Fibroblast of skin of scalp (primary cell): Measurements from ENCODE around the gene SOBP.
A peak's percentile ranks its signal among the peaks of the same experiment; 100 is the strongest.
"Not testable (repeated sequence)": the region's sequence is repeated elsewhere in the genome, so short reads cannot be mapped to it uniquely, and the experiment has no call there.

Experiments
- DNase-seq: peaks from one replicate; pipeline ENCODE4 v3.0.0-alpha.2; 2013

The SOBP gene

GRCh38 chr6:107524626-107525025, 34.7 kb downstream of the SOBP start:
- no peak for DNase-seq

- DNase-seq: no peak
Observed at GRCh38 chr6:107531868-107532267, 42.0 kb downstream of the SOBP start.

GRCh38 chr6:107532706-107533105, 42.8 kb downstream of the SOBP start:
- no peak for DNase-seq

GRCh38 chr6:107533415-107534059, 43.6 kb downstream of the SOBP start:
- no peak for DNase-seq

GRCh38 chr6:107534571-107535141, 44.7 kb downstream of the SOBP start:
- DNase-seq: peak; percentile 59

- no peak for DNase-seq
Observed at GRCh38 chr6:107535626-107536025, 45.7 kb downstream of the SOBP start.

- no peak for DNase-seq
Observed at GRCh38 chr6:107536180-107536961, 46.5 kb downstream of the SOBP start.

GRCh38 chr6:107537559-107537958, 47.6 kb downstream of the SOBP start:
- no peak for DNase-seq

- DNase-seq: no peak
Observed at GRCh38 chr6:107538856-107539387, 49.0 kb downstream of the SOBP start.

GRCh38 chr6:107539409-107539808, 49.5 kb downstream of the SOBP start:
- DNase-seq: peak; percentile 72

GRCh38 chr6:107539849-107540464, 50.0 kb downstream of the SOBP start:
- no peak for DNase-seq

- no peak for DNase-seq
Observed at GRCh38 chr6:107540465-107540857, 50.5 kb downstream of the SOBP start.

- no peak for DNase-seq
Observed at GRCh38 chr6:107542192-107542668, 52.3 kb downstream of the SOBP start.

- DNase-seq: no peak
Observed at GRCh38 chr6:107543088-107543487, 53.2 kb downstream of the SOBP start.

GRCh38 chr6:107543567-107543966, 53.6 kb downstream of the SOBP start:
- DNase-seq: no peak

- no peak for DNase-seq
Observed at GRCh38 chr6:107545763-107546162, 55.8 kb downstream of the SOBP start.

GRCh38 chr6:107546691-107547450, 57.0 kb downstream of the SOBP start:
- no peak for DNase-seq

- no peak for DNase-seq
Observed at GRCh38 chr6:107547451-107547840, 57.5 kb downstream of the SOBP start.

GRCh38 chr6:107550241-107550840, 60.4 kb downstream of the SOBP start:
- no peak for DNase-seq

GRCh38 chr6:107550906-107551305, 61.0 kb downstream of the SOBP start:
- DNase-seq: no peak

GRCh38 chr6:107553121-107553520, 63.2 kb downstream of the SOBP start:
- DNase-seq: not testable (repeated sequence)

- no peak for DNase-seq
Observed at GRCh38 chr6:107554326-107554725, 64.4 kb downstream of the SOBP start.
